SK-N-SH (cell line): ENCODE data around the gene MLKL. TPM values are rescaled to one million over a fixed set of nuclear protein-coding genes. Genes with fewer than 3 reads are reported as not detected.
A peak's percentile ranks its signal among the peaks of the same experiment; 100 is the strongest.

Experiments used
- CTCF ChIA-PET: fragments of 300-600, 350-600 bp; formaldehyde crosslinking; extraction: SDS; loops from one replicate; lab custom pipeline; 2021; lab: Yijun Ruan, JAX
- POLR2A ChIA-PET: fragments of 350-600 bp; sonication (Branson Sonifier 250); formaldehyde crosslinking; extraction: SDS; loops from one replicate; lab custom pipeline; 2020; ENCODE audit warnings: antibody characterized with exemption, inconsistent platforms; lab: Yijun Ruan, JAX
- DNase-seq: peaks from one replicate; pipeline ENCODE4 v3.0.0; 2012
- H2AFZ ChIP-seq: fragments of 200-600 bp; sonication (generic); 2 replicates; pipeline ENCODE4 v1.8.1; 2016; ENCODE audit warnings: antibody characterized with exemption, mild to moderate bottlenecking, low read depth
- H3F3A ChIP-seq: fragments of 200-600 bp; sonication (generic); replicated peaks from 2 replicates; pipeline ENCODE3; 2016; ENCODE audit warnings: antibody characterized with exemption, mild to moderate bottlenecking; ENCODE audit not compliant: insufficient read depth
- H3K27ac ChIP-seq, 2 experiments: fragments of 200-500 bp in 1 of 2; fragments of 200-600 bp in 1 of 2; sonication (Bioruptor generic) in 1 of 2; sonication (generic), shearing (Covaris generic) in 1 of 2; 2 replicates each; pipeline versions ENCODE4 v1.5.1 to v1.6.1; 2014 to 2016; ENCODE audit warnings: low read depth in 2 of 2, inconsistent platforms in 1 of 2, low read length in 1 of 2, mild to moderate bottlenecking in 1 of 2, mixed read lengths in 1 of 2
- H3K27me3 ChIP-seq: fragments of 200-600 bp; sonication (generic), shearing (Covaris generic); 2 replicates; pipeline ENCODE4 v1.6.1; 2016; ENCODE audit warnings: mixed run types; ENCODE audit not compliant: insufficient read depth
- H3K36me3 ChIP-seq, 2 experiments: fragments of 200-500 bp in 1 of 2; fragments of 200-600 bp in 1 of 2; sonication (Bioruptor generic) in 1 of 2; sonication (generic) in 1 of 2; replicated peaks in 1 of 2; 2 replicates each; pipeline versions ENCODE3 to v1.5.1; 2014 to 2016; ENCODE audit warnings: low read length in 1 of 2, mild to moderate bottlenecking in 1 of 2; ENCODE audit not compliant: insufficient read depth in 2 of 2, control insufficient read depth in 1 of 2
- H3K4me1 ChIP-seq, 2 experiments: fragments of 200-500 bp in 1 of 2; fragments of 200-600 bp in 1 of 2; sonication (Bioruptor generic) in 1 of 2; sonication (generic), shearing (Covaris generic) in 1 of 2; 2 replicates each; pipeline versions ENCODE4 v1.5.1 to v1.6.1; 2014 to 2016; ENCODE audit warnings: low read depth in 1 of 2, low read length in 1 of 2, mixed run types in 1 of 2; ENCODE audit not compliant: insufficient read depth in 2 of 2, control insufficient read depth in 1 of 2
- H3K4me2 ChIP-seq: fragments of 200-600 bp; sonication (generic), shearing (Covaris generic); 2 replicates; pipeline ENCODE4 v1.6.1; 2017; ENCODE audit warnings: mixed run types
- H3K4me3 ChIP-seq, 2 experiments: fragments of 200-500 bp in 1 of 2; fragments of 200-600 bp in 1 of 2; sonication (Bioruptor generic) in 1 of 2; sonication (generic), shearing (Covaris generic) in 1 of 2; 2 replicates each; pipeline versions ENCODE4 v1.5.1 to v1.8.1; 2014 to 2016; ENCODE audit warnings: low read depth in 2 of 2, inconsistent platforms in 1 of 2, low read length in 1 of 2, mild to moderate bottlenecking in 1 of 2, mixed read lengths in 1 of 2, moderate library complexity in 1 of 2
- H3K79me2 ChIP-seq: fragments of 200-600 bp; sonication (generic); 2 replicates; pipeline ENCODE4 v1.8.1; 2017; ENCODE audit warnings: mild to moderate bottlenecking; ENCODE audit not compliant: insufficient read depth
- H3K9ac ChIP-seq: fragments of 200-600 bp; sonication (generic); 2 replicates; pipeline ENCODE4 v1.6.1; 2017; ENCODE audit warnings: mixed run types
- H3K9me2 ChIP-seq: fragments of 200-600 bp; sonication (generic); 2 replicates; pipeline ENCODE4 v1.6.1; 2017; ENCODE audit warnings: mixed run types
- H3K9me3 ChIP-seq: fragments of 200-600 bp; sonication (generic); 2 replicates; pipeline ENCODE4 v1.6.1; 2017; ENCODE audit warnings: mixed run types, mild to moderate bottlenecking, moderate library complexity
- H4K20me1 ChIP-seq: fragments of 200-600 bp; sonication (generic); 2 replicates; pipeline ENCODE4 v1.6.1; 2017; ENCODE audit warnings: mild to moderate bottlenecking, mixed run types; ENCODE audit not compliant: insufficient read depth
- CHD2 ChIP-seq: fragments of 150-350 bp; IDR thresholded peaks from 2 replicates; pipeline ENCODE4 v1.6.1; 2018; ENCODE audit warnings: low read length; ENCODE audit not compliant: partially characterized antibody
- CTCF ChIP-seq: fragments of 200-600 bp; sonication (generic); IDR thresholded peaks from 2 replicates; pipeline ENCODE4 v1.6.1; 2017; ENCODE audit warnings: antibody characterized with exemption, mild to moderate bottlenecking, moderate library complexity
- ELF1 ChIP-seq: IDR thresholded peaks from 2 replicates; pipeline ENCODE4 v1.4.0; 2012
- IRF3 ChIP-seq: fragments of 150-350 bp; IDR thresholded peaks from 2 replicates; pipeline ENCODE4 v1.6.1; 2016; ENCODE audit warnings: mild to moderate bottlenecking, low read depth, low read length
- MXI1 ChIP-seq: IDR thresholded peaks from 2 replicates; pipeline ENCODE4 v1.6.1; 2012; ENCODE audit warnings: mild to moderate bottlenecking, low read depth, low read length, improper control_type of control experiment
- NFIC ChIP-seq: IDR thresholded peaks from 2 replicates; pipeline ENCODE4 v1.4.0; 2012; ENCODE audit warnings: borderline replicate concordance
- RAD21 ChIP-seq: IDR thresholded peaks from 2 replicates; pipeline ENCODE4 v1.6.1; 2012; ENCODE audit warnings: mild to moderate bottlenecking, low read length
- REST ChIP-seq: IDR thresholded peaks from 2 replicates; pipeline ENCODE4 v1.6.1; 2012; ENCODE audit warnings: mild to moderate bottlenecking, low read depth, low read length, moderate library complexity
- SMC3 ChIP-seq: IDR thresholded peaks from 2 replicates; pipeline ENCODE4 v1.6.1; 2012; ENCODE audit warnings: low read depth, low read length, improper control_type of control experiment
- TAF1 ChIP-seq: IDR thresholded peaks from 2 replicates; pipeline ENCODE4 v1.6.1; 2012; ENCODE audit warnings: low read depth, mild to moderate bottlenecking, low read length, moderate library complexity, borderline replicate concordance
- TCF12 ChIP-seq: IDR thresholded peaks from 2 replicates; pipeline ENCODE4 v1.4.0; 2012
- USF1 ChIP-seq: IDR thresholded peaks from 2 replicates; pipeline ENCODE4 v1.4.0; 2012; ENCODE audit warnings: low read depth, borderline replicate concordance
- ZBTB33 ChIP-seq: IDR thresholded peaks from 2 replicates; pipeline ENCODE4 v1.4.0; 2012; ENCODE audit warnings: low read depth, borderline replicate concordance
- WGBS: methylation state at CpG from one replicate; pipeline ENCODE4 v1.1.6; 2017; ENCODE audit warnings: low lambda C conversion rate; 5-methylcytosine and 5-hydroxymethylcytosine counted together
- polyA plus RNA-seq, 3 experiments: library from polyadenylated mRNA; depleted of rRNA; stranded (reverse); fragments of >200 nt; gene quantifications; 2 replicates each; pipeline ENCODE4 v1.2.3, GENCODE V29; 2012
- TF ChIP-seq, protein P1 (sequence below): IDR thresholded peaks from 2 replicates; pipeline ENCODE4; 2012

The MLKL gene
- polyA plus RNA-seq, 1 of the 3 experiments (the other 2 are of a cell fraction), result 3.6 TPM

- TF ChIP-seq CHD2 (peak; percentile 69), MXI1 (0 out of 2 replicates have a peak, but pooled peaks have one; percentile 46), IRF3 (peak; percentile 64), TAF1 (peak; percentile 74), CTCF (no peak)
Observed at GRCh38 chr16:74695450-74696422, 4.9 kb downstream of the MLKL start (continued).

GRCh38 chr16:74691093-74691855, 9.4 kb downstream of the MLKL start:
- 78% methylated on average over 10 of the region's 10 CpGs for WGBS
- TF ChIP-seq RAD21, result no peak
- no peak for TF ChIP-seq SMC3
- TF ChIP-seq REST, result no peak
- TF ChIP-seq NFIC, result no peak
- TF ChIP-seq, protein P1, sequence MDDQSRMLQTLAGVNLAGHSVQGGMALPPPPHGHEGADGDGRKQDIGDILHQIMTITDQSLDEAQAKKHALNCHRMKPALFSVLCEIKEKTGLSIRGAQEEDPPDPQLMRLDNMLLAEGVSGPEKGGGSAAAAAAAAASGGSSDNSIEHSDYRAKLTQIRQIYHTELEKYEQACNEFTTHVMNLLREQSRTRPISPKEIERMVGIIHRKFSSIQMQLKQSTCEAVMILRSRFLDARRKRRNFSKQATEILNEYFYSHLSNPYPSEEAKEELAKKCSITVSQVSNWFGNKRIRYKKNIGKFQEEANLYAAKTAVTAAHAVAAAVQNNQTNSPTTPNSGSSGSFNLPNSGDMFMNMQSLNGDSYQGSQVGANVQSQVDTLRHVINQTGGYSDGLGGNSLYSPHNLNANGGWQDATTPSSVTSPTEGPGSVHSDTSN, result no peak
- TF ChIP-seq ZBTB33, result no peak
- TF ChIP-seq CTCF, result no peak
- no peak for TF ChIP-seq USF1
- no peak for TF ChIP-seq TCF12
- TF ChIP-seq ELF1, result no peak

More at GRCh38 chr16:74691093-74691855, 9.4 kb downstream of the MLKL start:
- H3K36me3 ChIP-seq, result no peaks in the 10 kb centered on the region
- no peaks in the 10 kb centered on the region for H3K27me3 ChIP-seq
- ChIA-PET POLR2A (no interaction called here), CTCF (interaction anchor here (1.7 to 2.0 kb wide), 2 partner anchors 171 to 172 kb away, joined by 5 to 12 read pairs; no protein-coding TSS in a partner anchor)
- no peak overlapping the region for H3K4me3 ChIP-seq
- no peaks in the 10 kb centered on the region for H3K4me1 ChIP-seq
- no peak overlapping the region for H2AFZ ChIP-seq
- no peaks in the 10 kb centered on the region for H3F3A ChIP-seq
- no peak overlapping the region for H3K9ac ChIP-seq
- H3K4me2 ChIP-seq, result no peak overlapping the region
- H3K9me2 ChIP-seq, result no peaks in the 10 kb centered on the region
- no peak overlapping the region for H3K27ac ChIP-seq
- no peak for DNase-seq
- H3K79me2 ChIP-seq, result no peaks in the 10 kb centered on the region
- H3K9me3 ChIP-seq, result no peaks in the 10 kb centered on the region
- H4K20me1 ChIP-seq, result no peaks in the 10 kb centered on the region
